ENCODE measurements around the gene ZNF174.

The ZNF174 gene

GRCh38 chr16:3458278-3458851 lies 57.4 kb downstream of the ZNF174 start:
- H3K9me3 ChIP-seq (ENCODE audit: low read length) = no peaks in the 10 kb centered on the region
- H3K36me3 ChIP-seq (ENCODE audit: insufficient read depth, low read length) = no peaks in the 10 kb centered on the region
- no peak overlapping the region for H2AFZ ChIP-seq (ENCODE audit: low read depth, low read length)
- H3K27me3 ChIP-seq (ENCODE audit: insufficient read depth, low read length) = no peaks in the 10 kb centered on the region
- peak overlapping the region; percentile 64 for H3K4me3 ChIP-seq (ENCODE audit: low read length)
- peaks cover 31% of the 10 kb centered on the region for H3K4me1 ChIP-seq (ENCODE audit: insufficient read depth, low read length)

- Histone ChIP-seq H3K27me3 (ENCODE audit: insufficient read depth, low read length) (no peaks in the 10 kb centered on the region), H3K4me1 (ENCODE audit: insufficient read depth, low read length) (peaks cover 31% of the 10 kb centered on the region), H3K36me3 (ENCODE audit: insufficient read depth, low read length) (no peaks in the 10 kb centered on the region), H3K9me3 (ENCODE audit: low read length) (no peaks in the 10 kb centered on the region), H2AFZ (ENCODE audit: low read depth, low read length) (no peak overlapping the region), H3K4me3 (ENCODE audit: low read length) (peak overlapping the region; percentile 64)
These were observed 57.9 kb downstream of the ZNF174 start for GRCh38 chr16:3458852-3459361.

All from neuron (in vitro differentiated cells).